ENCODE results near the gene GPC5. TPM values are rescaled to one million over a fixed set of nuclear protein-coding genes. Genes with fewer than 3 reads are reported as not detected.

GPC5 gene
- total RNA-seq, 1 experiment from 2014 or later = 0.15 TPM

DNA sequence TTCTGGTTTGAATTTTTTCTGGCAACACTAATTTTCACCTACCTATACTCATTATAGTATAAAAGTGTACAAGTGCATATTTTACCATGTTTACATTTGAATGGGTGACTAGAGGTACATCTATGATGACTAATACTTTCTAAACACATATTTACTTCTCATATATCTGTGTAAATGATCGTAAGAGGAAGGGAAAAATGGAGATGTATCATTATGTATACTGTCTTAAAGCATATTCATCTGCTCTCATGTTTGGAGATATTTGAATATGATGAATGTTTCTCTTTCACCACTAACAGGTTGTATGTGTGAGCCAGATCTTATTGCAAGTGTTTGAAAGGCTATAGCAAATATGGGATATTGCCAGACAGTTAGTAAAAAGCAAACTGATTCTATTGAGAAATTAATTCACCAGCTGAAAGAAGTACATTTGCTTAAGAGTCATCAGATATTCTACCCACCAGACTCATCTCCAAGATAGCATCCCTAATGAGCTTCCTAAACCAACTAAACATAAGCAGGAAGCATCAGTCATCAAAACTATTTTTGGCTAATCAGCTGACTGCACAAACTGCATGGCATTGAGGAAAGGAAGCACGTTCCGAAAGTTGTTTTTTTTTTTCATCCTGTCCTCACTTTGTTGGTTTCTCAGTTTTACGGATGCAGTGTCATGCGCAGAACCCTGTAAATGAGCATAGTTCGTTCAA is 738.2 kb downstream of the GPC5 start:
- no peak overlapping the region for H3K27ac ChIP-seq (ENCODE audit: insufficient read length, low read depth, low read length)
- H3K56ac ChIP-seq (ENCODE audit: insufficient read length, low read depth, low read length) = no peak overlapping the region
- no peak overlapping the region for H3K4ac ChIP-seq (ENCODE audit: low read depth, low read length)
- H3K79me1 ChIP-seq (ENCODE audit: insufficient read depth, low read depth, low read length, poor library complexity, severe bottlenecking) = no peaks in the 10 kb centered on the region
- H2BK15ac ChIP-seq (ENCODE audit: low read depth, low read length) = no peak overlapping the region
- H3K14ac ChIP-seq (ENCODE audit: insufficient read depth, low read length) = no peak overlapping the region
- no peak overlapping the region for H3K18ac ChIP-seq (ENCODE audit: insufficient read length, low read depth, low read length)
- no peaks in the 10 kb centered on the region; a peak in 1 of 5 replicates for H3K9me3 Mint-ChIP-seq
- H3K27ac Mint-ChIP-seq = no peak overlapping the region
- no peak overlapping the region for H2BK5ac ChIP-seq (ENCODE audit: insufficient read length, low read length)
- H3K4me1 ChIP-seq (ENCODE audit: insufficient read depth, low read length) = no peaks in the 10 kb centered on the region
- H3K4me2 ChIP-seq (ENCODE audit: insufficient read depth, insufficient read length, low read length) = no peak overlapping the region
- no peak overlapping the region for H4K91ac ChIP-seq (ENCODE audit: insufficient read length, low read depth, low read length)
- H3K23me2 ChIP-seq (ENCODE audit: insufficient read length, low read depth, low read length, poor library complexity, severe bottlenecking) = no peaks in the 10 kb centered on the region
- H4K20me1 ChIP-seq (ENCODE audit: control insufficient read depth, insufficient read depth, insufficient read length) = peaks cover 2% of the 10 kb centered on the region
- no peak overlapping the region for H3T11ph ChIP-seq (ENCODE audit: low read length)
- WGBS (ENCODE audit: extremely low coverage, insufficient read length, low lambda C conversion rate) = no CpG with 5 or more reads among the region's 6 CpGs
- H3K9ac ChIP-seq (ENCODE audit: extremely low read depth, insufficient read length, low read length) = no peak overlapping the region
- no peak overlapping the region for H2BK12ac ChIP-seq (ENCODE audit: insufficient read length, low read depth, low read length)
- H3K79me2 ChIP-seq (ENCODE audit: insufficient read depth, low read length) = no peaks in the 10 kb centered on the region
- H2BK120ac ChIP-seq (ENCODE audit: low read depth, low read length, poor library complexity, severe bottlenecking) = no peak overlapping the region
- no peak overlapping the region for H2BK20ac ChIP-seq (ENCODE audit: low read depth, low read length, poor library complexity, severe bottlenecking)
- TF ChIP-seq, protein P1, sequence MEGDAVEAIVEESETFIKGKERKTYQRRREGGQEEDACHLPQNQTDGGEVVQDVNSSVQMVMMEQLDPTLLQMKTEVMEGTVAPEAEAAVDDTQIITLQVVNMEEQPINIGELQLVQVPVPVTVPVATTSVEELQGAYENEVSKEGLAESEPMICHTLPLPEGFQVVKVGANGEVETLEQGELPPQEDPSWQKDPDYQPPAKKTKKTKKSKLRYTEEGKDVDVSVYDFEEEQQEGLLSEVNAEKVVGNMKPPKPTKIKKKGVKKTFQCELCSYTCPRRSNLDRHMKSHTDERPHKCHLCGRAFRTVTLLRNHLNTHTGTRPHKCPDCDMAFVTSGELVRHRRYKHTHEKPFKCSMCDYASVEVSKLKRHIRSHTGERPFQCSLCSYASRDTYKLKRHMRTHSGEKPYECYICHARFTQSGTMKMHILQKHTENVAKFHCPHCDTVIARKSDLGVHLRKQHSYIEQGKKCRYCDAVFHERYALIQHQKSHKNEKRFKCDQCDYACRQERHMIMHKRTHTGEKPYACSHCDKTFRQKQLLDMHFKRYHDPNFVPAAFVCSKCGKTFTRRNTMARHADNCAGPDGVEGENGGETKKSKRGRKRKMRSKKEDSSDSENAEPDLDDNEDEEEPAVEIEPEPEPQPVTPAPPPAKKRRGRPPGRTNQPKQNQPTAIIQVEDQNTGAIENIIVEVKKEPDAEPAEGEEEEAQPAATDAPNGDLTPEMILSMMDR (conservative IDR thresholded peaks at IDR 0.05) = no peak
- H3K4me1 Mint-ChIP-seq = no peaks in the 10 kb centered on the region
- no peak for DNase-seq
- H2AK5ac ChIP-seq (ENCODE audit: insufficient read length, low read length) = no peak overlapping the region
- no peaks in the 10 kb centered on the region for H3K36me3 Mint-ChIP-seq (ENCODE audit: insufficient read depth in 1 of 3, low read depth in 3 of 3)
- H3K9me3 ChIP-seq (ENCODE audit: control insufficient read depth, low read depth, low read length) = no peaks in the 10 kb centered on the region
- no peak overlapping the region for H3K23ac ChIP-seq (ENCODE audit: insufficient read length, low read depth, low read length)
- no peaks in the 10 kb centered on the region; the same call in 1 of the 2 replicates for H3K27me3 Mint-ChIP-seq (ENCODE audit: low read depth)
- no peaks in the 10 kb centered on the region for H3K27me3 ChIP-seq (ENCODE audit: insufficient read depth, low read length)
- H3K4me3 Mint-ChIP-seq = no peak overlapping the region
- H4K8ac ChIP-seq (replicated peaks; ENCODE audit: insufficient read length, low read depth, low read length) = no peak overlapping the region
- H4K5ac ChIP-seq (ENCODE audit: insufficient read length, low read depth, low read length) = no peak overlapping the region
- no peak overlapping the region for H2AFZ ChIP-seq (ENCODE audit: low read length)

Measured in H9 (cell line).